GM18867 (cell line): ENCODE data around the gene SDCCAG8.
"Not testable (repeated sequence)": the region's sequence is repeated elsewhere in the genome, so short reads cannot be mapped to it uniquely, and the experiment has no call there.

Experiments used
- ATAC-seq: cut with Tn5 transposase; IDR thresholded peaks from one replicate; pipeline ENCODE4 v1.9.1; 2021; ENCODE audit warnings: mild to moderate bottlenecking, moderate library complexity; ENCODE audit not compliant: unreplicated experiment

Gene SDCCAG8

DNA sequence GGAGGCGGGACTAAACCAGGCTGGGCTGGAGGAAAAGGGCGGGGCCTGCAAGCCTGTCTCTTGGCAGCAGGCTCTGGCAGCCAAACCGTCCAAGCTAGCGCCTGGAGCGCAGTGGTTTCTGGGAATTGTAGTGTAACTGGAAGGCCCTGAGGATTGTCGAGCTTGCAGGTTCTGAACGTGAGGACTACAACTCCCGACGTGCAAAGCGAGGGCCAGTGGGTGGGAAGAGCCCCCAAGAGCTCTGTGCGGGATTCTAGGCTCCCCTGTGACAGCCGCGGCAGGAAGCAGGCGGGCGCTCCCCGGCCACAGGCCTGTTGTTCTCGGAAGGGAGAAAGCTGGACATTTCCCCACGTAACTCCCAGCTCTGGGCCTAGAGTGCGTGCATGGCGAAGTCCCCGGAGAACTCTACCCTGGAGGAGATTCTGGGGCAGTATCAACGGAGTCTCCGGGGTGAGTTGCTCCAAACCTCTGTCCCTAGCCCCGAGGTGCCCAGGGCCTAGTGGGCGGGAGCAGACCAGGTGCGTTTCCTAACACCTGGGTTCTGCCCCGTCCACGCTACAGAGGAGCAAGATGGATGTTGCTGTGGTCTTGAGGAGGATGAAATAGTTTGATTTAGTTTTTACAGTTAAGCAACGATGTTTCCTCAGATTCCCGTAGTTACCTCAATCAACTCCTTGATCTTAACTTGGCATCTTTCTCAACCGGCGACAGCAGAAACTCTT is at the start of gene SDCCAG8:
Gene SDCCAG8 (plus strand): TSS at position 251 of the 722 bp plus-strand sequence. CDS start 133 bp downstream, at position 384.
- peak; percentile 69 for ATAC-seq

GRCh38 chr1:243211984-243212383 is 43.9 kb upstream of the SDCCAG8 start:
- ATAC-seq, result not testable (repeated sequence)

DNA sequence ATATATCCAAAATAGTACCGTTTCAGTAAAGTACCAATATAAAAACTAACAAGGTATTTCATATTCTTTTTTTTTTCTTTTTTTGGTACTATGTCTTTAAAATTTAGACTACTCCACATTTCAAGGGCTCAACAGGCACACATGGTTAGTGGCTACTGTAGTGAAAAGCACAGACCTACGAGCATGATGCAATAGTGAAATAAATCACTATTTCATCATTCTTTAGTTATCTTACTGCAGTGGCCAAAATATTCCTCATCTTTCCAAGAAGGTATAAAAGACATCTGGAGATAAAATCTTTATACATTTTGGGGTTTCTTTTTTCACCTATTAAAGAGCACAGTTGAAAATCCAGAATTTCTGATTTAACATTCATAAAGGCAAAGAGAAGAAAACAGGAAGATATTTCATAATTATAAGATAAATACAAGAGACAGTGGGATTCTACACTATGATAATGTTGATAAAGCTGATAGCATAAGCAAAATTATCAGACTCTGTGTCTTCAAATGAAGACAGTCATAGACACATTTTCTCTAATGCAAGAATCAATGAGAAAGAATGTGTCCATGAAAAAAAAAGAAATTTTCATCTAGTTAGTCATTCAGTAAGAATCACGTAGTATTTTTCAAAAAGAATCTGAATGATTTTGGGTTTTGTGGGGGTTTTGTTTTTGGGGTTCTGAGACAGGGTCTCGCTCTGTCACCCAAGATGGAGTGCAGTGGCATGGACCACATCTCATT is 42.6 kb upstream of the SDCCAG8 start:
- ATAC-seq, result no peak

- ATAC-seq, result not testable (repeated sequence)
These were observed 40.5 kb upstream of the SDCCAG8 start for GRCh38 chr1:243215276-243215875.

- ATAC-seq, result no peak
These were observed 39.1 kb upstream of the SDCCAG8 start for GRCh38 chr1:243216741-243217140.

- ATAC-seq, result no peak
These were observed 38.5 kb upstream of the SDCCAG8 start for GRCh38 chr1:243217349-243217748.

- ATAC-seq, result no peak
These were observed 37.8 kb upstream of the SDCCAG8 start for GRCh38 chr1:243218059-243218458.

- no peak for ATAC-seq
These were observed 28.2 kb upstream of the SDCCAG8 start for GRCh38 chr1:243227622-243228021.

GRCh38 chr1:243229526-243229925 is 26.3 kb upstream of the SDCCAG8 start:
- no peak for ATAC-seq

- ATAC-seq, result no peak
These were observed 24.9 kb upstream of the SDCCAG8 start for GRCh38 chr1:243230914-243231313.

DNA sequence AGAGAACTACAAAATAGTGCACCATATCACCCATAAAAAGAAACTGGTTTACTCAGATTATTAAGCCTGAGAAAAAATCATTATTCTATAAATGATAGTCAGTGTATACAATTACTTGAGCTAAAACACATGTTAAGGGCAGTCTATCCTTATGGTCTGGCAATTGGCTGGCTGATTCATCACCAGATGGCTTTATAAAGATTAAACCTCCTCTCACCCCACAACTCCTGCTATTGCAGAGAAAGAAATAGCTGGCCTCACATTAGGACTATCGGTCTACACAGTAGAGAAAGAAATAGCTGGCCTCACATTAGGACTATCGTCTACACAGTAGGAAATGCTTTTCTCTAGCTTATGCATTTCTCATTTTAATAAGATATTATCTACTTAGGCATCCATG is 21.9 kb upstream of the SDCCAG8 start:
- no peak for ATAC-seq

DNA sequence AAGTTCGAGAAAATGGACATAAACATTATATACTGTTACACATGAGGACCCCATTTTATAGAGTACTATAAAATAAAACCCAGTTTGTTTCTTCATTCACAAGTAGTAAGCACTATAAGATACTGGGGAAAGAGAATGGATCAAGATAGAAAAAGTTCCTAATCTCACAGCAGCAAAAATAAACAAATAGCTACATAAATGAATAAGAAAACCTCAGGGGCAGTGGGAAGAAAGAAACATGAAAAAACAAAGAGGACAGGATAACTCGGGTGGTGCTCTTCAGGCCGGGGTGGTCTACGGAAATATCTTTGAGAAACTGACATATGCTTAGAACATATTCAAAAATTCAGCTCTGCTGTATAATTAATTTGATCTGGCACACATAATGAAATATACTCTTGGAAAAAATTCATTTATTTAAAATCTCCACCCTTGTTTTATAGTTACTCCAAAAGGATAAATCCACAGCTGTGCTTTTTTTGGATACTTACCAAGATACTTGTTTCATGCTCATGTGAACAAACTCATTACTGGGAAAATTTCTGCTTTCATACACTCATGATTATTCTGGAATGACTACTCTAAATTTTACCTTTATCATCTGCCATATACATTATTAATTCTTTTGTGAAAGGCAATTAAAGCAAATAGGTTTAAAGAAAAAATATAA is 20.7 kb upstream of the SDCCAG8 start:
- no peak for ATAC-seq

DNA sequence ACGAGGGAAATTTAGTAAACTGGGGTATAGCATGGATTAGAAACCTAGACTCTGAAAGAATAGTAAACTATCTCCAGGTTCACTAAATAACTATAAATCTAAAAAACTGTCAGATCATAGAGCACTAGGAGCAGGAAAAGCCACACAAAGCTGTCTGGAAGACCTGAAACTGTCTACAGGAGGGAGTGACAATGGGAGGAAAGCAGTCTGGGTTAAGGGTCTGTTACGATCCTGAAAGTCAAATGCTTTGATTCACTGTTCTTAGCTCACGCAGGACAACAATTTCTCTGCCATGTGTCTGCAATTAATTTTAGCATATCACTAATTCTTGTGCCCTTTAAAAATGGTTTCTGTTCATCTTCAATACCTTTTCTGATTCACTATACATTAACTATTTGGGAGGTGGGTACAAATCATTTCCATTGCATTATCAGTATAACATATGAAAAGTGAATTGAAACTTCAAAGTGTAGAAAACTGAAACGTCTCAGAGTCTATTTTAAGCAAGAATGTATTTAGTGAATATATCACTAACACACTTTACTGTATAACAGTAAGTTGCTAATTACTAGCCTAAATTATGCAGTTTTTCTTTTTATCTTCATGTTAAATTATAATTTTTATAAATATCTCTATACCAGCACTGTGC is 19.1 kb upstream of the SDCCAG8 start:
- peak; percentile 66 for ATAC-seq

- ATAC-seq, result peak; percentile 69
These were observed 11.4 kb upstream of the SDCCAG8 start for GRCh38 chr1:243244432-243244841.

DNA sequence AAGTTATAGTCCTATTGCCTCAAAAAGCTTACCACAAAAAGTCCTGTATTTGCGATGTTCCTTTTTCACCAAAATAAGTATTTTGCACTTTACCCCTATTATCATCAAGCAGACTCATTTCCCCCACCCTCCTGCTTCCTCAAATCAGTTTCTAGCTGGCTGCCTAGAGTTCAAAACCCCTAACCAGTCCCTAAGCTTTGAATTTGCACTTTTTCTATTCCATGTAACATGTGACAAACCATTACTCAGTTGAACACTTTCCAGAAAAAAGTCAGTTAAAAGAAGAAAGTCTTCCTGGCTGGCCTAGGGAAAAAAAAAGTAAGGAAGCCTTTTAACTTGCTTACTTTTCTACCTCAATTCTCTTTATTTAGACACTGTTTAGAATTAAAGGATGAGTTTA is 8.9 kb upstream of the SDCCAG8 start:
- no peak for ATAC-seq

- no peak for ATAC-seq
These were observed 7.9 kb upstream of the SDCCAG8 start for GRCh38 chr1:243247901-243248300.

DNA sequence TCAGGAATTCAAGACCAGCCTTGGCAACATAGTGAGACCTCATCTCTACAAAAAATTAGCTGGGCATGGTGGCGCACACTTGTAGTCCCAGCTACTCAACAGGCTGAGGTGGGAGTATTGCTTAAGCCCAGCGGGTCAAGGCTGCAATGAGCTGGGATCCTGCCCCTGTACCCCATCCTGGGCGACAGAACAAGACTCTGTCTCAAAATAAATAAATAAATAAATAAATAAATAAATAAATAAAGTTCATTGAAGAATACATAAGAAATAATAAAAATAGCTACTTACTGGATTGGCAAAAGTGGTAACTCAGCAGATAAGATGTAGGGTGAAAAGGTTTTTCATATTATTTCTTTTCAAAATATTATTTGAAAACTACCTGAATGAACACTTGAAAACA is 6.6 kb upstream of the SDCCAG8 start:
- ATAC-seq, result no peak

DNA sequence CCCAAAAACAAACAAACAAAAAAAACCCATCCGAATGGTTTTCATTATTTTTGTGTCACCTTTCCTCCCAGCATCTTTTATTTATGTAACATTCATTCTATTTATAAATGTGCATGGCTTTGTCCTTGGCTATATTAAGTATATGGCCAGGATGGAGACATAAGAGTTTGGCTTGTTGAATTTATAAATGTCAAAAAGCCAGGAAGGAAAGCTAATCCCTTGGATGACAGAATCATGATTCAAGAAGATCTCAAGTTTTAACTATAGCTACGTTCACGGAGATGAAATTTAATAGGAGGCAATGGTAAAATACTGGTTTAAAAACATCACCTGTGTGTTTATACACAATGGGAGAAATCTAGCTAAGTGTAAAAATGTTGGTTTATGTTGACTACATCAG is 5.7 kb upstream of the SDCCAG8 start:
- no peak for ATAC-seq

DNA sequence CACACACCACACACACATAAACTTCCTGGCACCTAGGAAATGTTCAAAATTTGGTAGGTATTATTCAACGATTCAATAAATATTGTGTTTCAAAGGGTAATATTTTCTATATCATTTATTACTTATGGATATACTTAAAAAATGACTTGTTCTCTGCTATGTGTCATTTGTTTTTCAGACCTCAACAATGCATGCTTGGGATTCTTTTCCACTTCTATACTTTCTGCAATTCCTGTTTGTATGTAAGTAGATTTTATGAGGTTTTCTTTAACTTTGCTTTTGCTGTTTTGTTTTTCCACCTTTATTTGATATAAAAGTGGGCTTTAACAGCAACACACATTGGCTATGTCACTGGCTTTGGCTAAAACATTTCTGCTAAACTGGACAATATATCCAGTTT is 4.3 kb upstream of the SDCCAG8 start:
- ATAC-seq, result no peak

- ATAC-seq, result no peak
These were observed 2.5 kb upstream of the SDCCAG8 start for GRCh38 chr1:243253211-243253925.
